GM23248 (cell line): ENCODE measurements around the gene PCDH1. TPM values are rescaled to one million over a fixed set of nuclear protein-coding genes. Genes with fewer than 3 reads are reported as not detected.
A peak's percentile ranks its signal among the peaks of the same experiment; 100 is the strongest.

Experiments used
- DNase-seq: peaks from one replicate; pipeline ENCODE4 v3.0.0-alpha.2; 2015
- H2AFZ ChIP-seq: fragments of 200-600 bp; sonication (generic); 2 replicates; pipeline ENCODE4 v1.6.1; 2016; ENCODE audit warnings: antibody characterized with exemption
- H3F3A ChIP-seq: fragments of 200-600 bp; sonication (generic); 2 replicates; pipeline ENCODE4 v1.6.1; 2016; ENCODE audit warnings: mild to moderate bottlenecking, antibody characterized with exemption, mixed run types; ENCODE audit not compliant: insufficient read depth
- H3K27ac ChIP-seq: fragments of 200-600 bp; sonication (generic); 2 replicates; pipeline ENCODE4 v1.5.1; 2016; ENCODE audit warnings: mild to moderate bottlenecking
- H3K27me3 ChIP-seq: fragments of 200-600 bp; sonication (generic); replicated peaks from 2 replicates; pipeline ENCODE4 v1.6.1; 2016; ENCODE audit warnings: mild to moderate bottlenecking; ENCODE audit not compliant: insufficient read depth
- H3K36me3 ChIP-seq: fragments of 200-600 bp; sonication (generic); 2 replicates; pipeline ENCODE4 v1.6.1; 2016; ENCODE audit warnings: low read depth, mild to moderate bottlenecking
- H3K4me1 ChIP-seq: fragments of 200-600 bp; sonication (generic); 2 replicates; pipeline ENCODE4 v1.6.1; 2016; ENCODE audit warnings: mild to moderate bottlenecking; ENCODE audit not compliant: insufficient read depth
- H3K4me2 ChIP-seq: fragments of 200-600 bp; sonication (generic); one replicate; pipeline ENCODE4 v1.6.1; 2016; ENCODE audit warnings: mild to moderate bottlenecking; ENCODE audit not compliant: unreplicated experiment
- H3K4me3 ChIP-seq: fragments of 200-600 bp; sonication (generic); 2 replicates; pipeline ENCODE4 v1.5.1; 2016; ENCODE audit warnings: mild to moderate bottlenecking
- H3K79me2 ChIP-seq: fragments of 200-600 bp; sonication (generic); 2 replicates; pipeline ENCODE4 v1.6.1; 2016; ENCODE audit warnings: mild to moderate bottlenecking; ENCODE audit not compliant: insufficient read depth
- H3K9ac ChIP-seq: fragments of 200-600 bp; sonication (generic); 2 replicates; pipeline ENCODE4 v1.6.1; 2016; ENCODE audit warnings: mild to moderate bottlenecking
- H3K9me2 ChIP-seq: fragments of 200-600 bp; sonication (generic); 2 replicates; pipeline ENCODE4 v1.6.1; 2016; ENCODE audit warnings: mixed run types, mild to moderate bottlenecking, moderate library complexity; ENCODE audit not compliant: insufficient read depth
- H3K9me3 ChIP-seq: fragments of 200-600 bp; sonication (generic); one replicate; pipeline ENCODE4 v1.6.1; 2017; ENCODE audit warnings: low read depth
- H4K20me1 ChIP-seq: fragments of 200-600 bp; sonication (generic); 2 replicates; pipeline ENCODE4 v1.6.0; 2016; ENCODE audit not compliant: insufficient read depth
- EZH2 ChIP-seq: fragments of 200-600 bp; sonication (generic); IDR thresholded peaks from 2 replicates; pipeline ENCODE4 v1.6.1; 2018; ENCODE audit warnings: antibody characterized with exemption, mild to moderate bottlenecking; ENCODE audit not compliant: insufficient read depth, poor library complexity, severe bottlenecking
- EZH2phosphoT487 ChIP-seq: fragments of 200-600 bp; sonication (generic); IDR thresholded peaks from 2 replicates; pipeline ENCODE4 v1.6.1; 2018; ENCODE audit warnings: antibody characterized with exemption, moderate library complexity, mild to moderate bottlenecking, low read depth; ENCODE audit not compliant: insufficient read depth
- WGBS, 2 experiments: methylation state at CpG; one replicate each; pipeline ENCODE4 v1.1.6; 2015 to 2017; ENCODE audit warnings: low lambda C conversion rate in 2 of 2, low coverage in 1 of 2; ENCODE audit errors: missing lambda C conversion rate in 2 of 2; 5-methylcytosine and 5-hydroxymethylcytosine counted together
- in situ Hi-C: fragments of 300-500 bp; cut with MboI; formaldehyde crosslinking; loops from 2 replicates; pipeline ENCODE4 v1.15.0; 2020
- polyA plus RNA-seq: library from polyadenylated mRNA; unstranded; fragments of >200 nt; fragmentation: Nextera tagmentation; extraction: Ambion mirVana; gene quantifications from 2 replicates; pipeline ENCODE4 v1.2.1, GENCODE V29; 2016
- total RNA-seq: library from RNA; depleted of rRNA; stranded (reverse); fragments of >200 nt; shearing (Covaris generic); gene quantifications from 2 replicates; pipeline ENCODE4 v1.2.3, GENCODE V29; 2014

Gene PCDH1
- total and polyA plus RNA-seq, 2 experiments from 2014 or later = 1.6 to 3.5 TPM

- no peak for DNase-seq
- Histone ChIP-seq H3K4me2 (no peak overlapping the region), H3K9me3 (no peaks in the 10 kb centered on the region), H2AFZ (no peak overlapping the region), H3K9me2 (no peaks in the 10 kb centered on the region), H4K20me1 (no peaks in the 10 kb centered on the region), H3K36me3 (no peaks in the 10 kb centered on the region), H3K79me2 (no peaks in the 10 kb centered on the region), H3F3A (peaks cover 10% of the 10 kb centered on the region; the same call in 1 of the 2 replicates), H3K27ac (no peak overlapping the region), H3K4me1 (peaks cover 12% of the 10 kb centered on the region), H3K4me3 (no peak overlapping the region), H3K9ac (no peak overlapping the region), H3K27me3 (no peaks in the 10 kb centered on the region)
- 79 to 81% methylated on average over 9 of the region's 9 CpGs for WGBS, 2 experiments
- TF ChIP-seq EZH2 (no peak), EZH2phosphoT487 (no peak)
- in situ Hi-C loops = no loop called here
Measured at GRCh38 chr5:141844414-141845097, 33.7 kb downstream of the PCDH1 start.

DNA sequence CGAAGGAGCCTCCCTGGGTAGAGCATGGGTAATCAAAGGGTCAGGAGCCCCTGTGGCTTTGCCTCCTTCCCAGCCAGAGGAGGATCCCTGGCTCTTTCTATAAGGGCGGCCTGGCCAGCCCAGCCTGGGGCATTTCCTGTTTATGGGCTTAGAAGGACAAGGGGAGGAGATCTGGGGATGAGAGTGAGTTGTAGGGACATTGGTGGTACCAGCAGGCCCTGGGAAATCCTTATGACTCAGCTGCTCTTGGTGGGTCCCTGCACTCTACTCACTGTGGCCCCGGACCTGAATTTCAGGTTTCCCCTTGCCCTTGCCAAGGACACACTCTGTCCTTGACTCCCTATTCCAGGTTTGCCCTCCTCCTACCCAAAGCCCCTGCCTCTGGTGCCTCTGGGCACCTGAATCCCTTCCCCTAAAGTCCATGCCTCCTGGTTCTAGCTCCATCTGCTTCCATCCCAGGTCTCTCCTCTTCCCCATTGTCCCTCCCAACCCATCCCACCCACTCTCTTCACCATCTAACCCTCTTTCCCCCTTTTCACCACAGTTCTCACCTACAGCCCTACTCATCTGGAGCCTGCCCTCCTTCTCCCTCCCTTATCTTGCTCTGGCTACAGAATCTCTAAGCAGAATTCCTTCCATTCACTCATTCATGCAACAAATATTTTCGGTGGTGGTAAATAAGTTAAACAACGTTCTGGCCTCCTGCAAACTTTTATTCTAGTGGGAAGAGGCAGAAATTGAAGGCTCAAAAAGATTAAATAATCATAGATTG lies 34.9 kb downstream of the PCDH1 start:
- Histone ChIP-seq H3K27ac (no peak overlapping the region), H3K4me3 (no peak overlapping the region), H3F3A (peaks cover 1% of the 10 kb centered on the region; the same call in 1 of the 2 replicates), H3K36me3 (no peaks in the 10 kb centered on the region), H4K20me1 (no peaks in the 10 kb centered on the region), H3K27me3 (no peaks in the 10 kb centered on the region), H2AFZ (peak overlapping the region; percentile 38; the same call in 1 of the 2 replicates), H3K4me2 (no peak overlapping the region), H3K9ac (no peak overlapping the region), H3K4me1 (peaks cover 4% of the 10 kb centered on the region), H3K9me3 (no peaks in the 10 kb centered on the region), H3K9me2 (no peaks in the 10 kb centered on the region), H3K79me2 (no peaks in the 10 kb centered on the region)
- 51 to 59% methylated on average over 5 of the region's 5 CpGs for WGBS, 2 experiments
- in situ Hi-C loops = no loop called here
- DNase-seq = peak; percentile 44
- TF ChIP-seq EZH2phosphoT487 = no peak
- TF ChIP-seq EZH2 = no peak

DNA sequence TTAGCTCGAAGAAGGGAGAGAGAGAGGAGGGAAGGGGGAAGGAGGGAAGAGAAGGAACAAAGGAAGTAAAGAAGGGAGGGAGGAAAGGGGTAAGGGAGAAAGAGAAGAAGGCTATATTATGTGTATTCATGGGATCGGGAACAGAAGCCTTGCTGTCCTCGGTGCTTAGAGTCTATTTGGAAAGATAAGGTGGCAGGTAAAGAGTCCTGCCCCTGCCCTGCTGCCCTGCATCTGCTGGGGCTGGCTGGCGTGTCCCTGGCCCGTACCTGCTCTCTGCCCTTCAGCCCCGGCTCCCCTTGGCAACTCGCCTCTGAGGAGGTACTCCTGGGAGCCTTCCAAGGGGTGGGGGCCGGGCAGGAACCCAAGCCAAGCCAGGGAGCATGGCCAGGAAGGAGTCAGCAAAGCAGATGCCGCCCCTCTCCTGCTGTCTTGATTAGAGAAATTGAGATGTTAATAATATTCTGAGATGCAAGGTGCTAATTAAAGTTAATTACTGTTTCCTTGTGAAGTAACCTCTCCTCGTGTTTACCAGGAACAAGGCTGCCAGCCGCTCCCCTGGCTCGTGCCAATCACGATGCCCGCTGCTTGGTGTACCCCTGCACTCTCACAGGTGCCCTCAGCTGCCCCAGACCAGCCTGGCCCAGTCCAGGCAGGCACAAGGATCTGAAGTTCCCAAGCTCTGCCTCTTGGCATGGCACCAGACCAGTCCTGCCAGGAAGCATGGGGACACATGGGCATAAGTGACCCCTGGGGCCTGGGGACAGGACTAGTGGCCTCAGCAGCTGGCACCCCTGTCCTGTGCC lies 36.6 kb downstream of the PCDH1 start:
- Histone ChIP-seq H3F3A (no peaks in the 10 kb centered on the region), H3K4me2 (no peak overlapping the region), H3K9me3 (no peaks in the 10 kb centered on the region), H3K27me3 (no peaks in the 10 kb centered on the region), H3K9ac (no peak overlapping the region), H2AFZ (no peak overlapping the region), H3K9me2 (no peaks in the 10 kb centered on the region), H4K20me1 (no peaks in the 10 kb centered on the region), H3K36me3 (no peaks in the 10 kb centered on the region), H3K79me2 (no peaks in the 10 kb centered on the region), H3K27ac (no peak overlapping the region), H3K4me1 (peaks cover 8% of the 10 kb centered on the region), H3K4me3 (no peak overlapping the region)
- DNase-seq = no peak
- in situ Hi-C loops = no loop called here
- WGBS, 2 experiments = 48 to 49% methylated on average over 14 of the region's 14 CpGs
- no peak for TF ChIP-seq EZH2phosphoT487
- TF ChIP-seq EZH2 = no peak

DNA sequence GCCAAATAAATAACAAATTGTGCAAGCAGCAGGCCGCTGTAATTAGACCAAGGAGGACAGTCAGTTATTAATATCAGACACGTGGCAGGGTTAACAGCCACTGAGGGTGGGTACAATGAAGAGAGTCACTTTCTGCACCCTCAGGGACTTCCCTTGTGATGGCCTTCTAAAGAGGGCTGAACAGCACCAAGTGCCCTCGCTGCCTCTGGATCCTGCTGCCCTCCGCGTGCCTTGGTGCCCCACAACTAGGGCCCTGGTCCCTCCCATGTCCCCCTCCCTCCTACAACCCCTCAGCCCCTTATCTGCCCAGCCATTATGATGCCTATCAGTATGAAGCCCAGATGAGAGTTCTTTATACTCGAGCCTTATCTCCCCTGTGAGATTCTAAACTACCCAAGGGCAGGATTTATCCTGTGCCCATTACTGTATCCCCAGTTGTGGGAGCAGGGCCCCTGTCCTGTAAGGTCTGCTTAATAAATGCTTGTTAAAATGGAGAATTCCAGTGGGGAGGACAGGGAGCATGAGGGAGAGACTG lies 37.3 kb downstream of the PCDH1 start:
- no peak overlapping the region for H3K4me3 ChIP-seq
- in situ Hi-C loops = no loop called here
- no peak overlapping the region for H3K27ac ChIP-seq
- no peaks in the 10 kb centered on the region for H3K27me3 ChIP-seq
- no peaks in the 10 kb centered on the region for H3K9me3 ChIP-seq
- TF ChIP-seq EZH2 (no peak), EZH2phosphoT487 (no peak)
- H3K36me3 ChIP-seq = no peaks in the 10 kb centered on the region
- no peaks in the 10 kb centered on the region for H3F3A ChIP-seq
- no peaks in the 10 kb centered on the region for H3K9me2 ChIP-seq
- no peaks in the 10 kb centered on the region for H4K20me1 ChIP-seq
- no peak overlapping the region for H2AFZ ChIP-seq
- no peak for DNase-seq
- H3K9ac ChIP-seq = no peak overlapping the region
- H3K4me2 ChIP-seq = no peak overlapping the region
- WGBS, 2 experiments = 75 to 79% methylated on average over 6 of the region's 6 CpGs
- H3K79me2 ChIP-seq = no peaks in the 10 kb centered on the region
- H3K4me1 ChIP-seq = peaks cover 14% of the 10 kb centered on the region
